GM12878 (cell line): ENCODE measurements around the gene HEBP2.

Source experiments
- ATF3 ChIP-seq: IDR thresholded peaks from 2 replicates; pipeline ENCODE4 v1.6.1; 2011; ENCODE audit warnings: low read depth, mild to moderate bottlenecking, low read length, moderate library complexity, borderline replicate concordance; ENCODE audit errors: extremely low read depth
- BHLHE40 ChIP-seq, 2 experiments: fragments of 450-650 bp in 1 of 2; IDR thresholded peaks; 2 replicates each; pipeline ENCODE4 v1.6.1; 2011 to 2017; ENCODE audit warnings: low read depth in 2 of 2, borderline replicate concordance in 1 of 2, improper control_type of control experiment in 1 of 2, low read length in 1 of 2, mild to moderate bottlenecking in 1 of 2
- CEBPB ChIP-seq, 2 experiments: fragments of 150-350 bp in 1 of 2; IDR thresholded peaks; 2 replicates each; pipeline ENCODE4 v1.6.1; 2012 to 2014; ENCODE audit warnings: low read depth in 2 of 2, low read length in 2 of 2, borderline replicate concordance in 1 of 2, inconsistent platforms in 1 of 2
- CHD2 ChIP-seq: IDR thresholded peaks from 2 replicates; pipeline ENCODE4 v1.6.1; 2011; ENCODE audit warnings: low read depth, low read length, improper control_type of control experiment, borderline replicate concordance
- FOS ChIP-seq: IDR thresholded peaks from 3 replicates; pipeline ENCODE4 v1.6.1; 2011; ENCODE audit warnings: borderline replicate concordance; ENCODE audit not compliant: insufficient read length; ENCODE audit errors: extremely low read depth
- POLR2AphosphoS5 ChIP-seq: IDR thresholded peaks from 2 replicates; pipeline ENCODE4 v1.6.1; 2011; ENCODE audit warnings: mild to moderate bottlenecking, low read length, inconsistent platforms
- RELA ChIP-seq: fragments of 450-650 bp; IDR thresholded peaks from 2 replicates; pipeline ENCODE4 v1.8.0; 2014; ENCODE audit warnings: borderline replicate concordance; ENCODE audit not compliant: partially characterized antibody
- USF2 ChIP-seq: IDR thresholded peaks from 2 replicates; pipeline ENCODE4 v1.6.1; 2011; ENCODE audit warnings: low read depth, low read length, improper control_type of control experiment, borderline replicate concordance
- ZNF24 ChIP-seq: fragments of 450-650 bp; IDR thresholded peaks from 2 replicates; pipeline ENCODE4 v1.6.1; 2017; ENCODE audit warnings: antibody characterized with exemption, mild to moderate bottlenecking
- TF ChIP-seq, protein P1 (sequence below), 3 experiments: IDR thresholded peaks in 2 of 3; conservative IDR thresholded peaks in 1 of 3; 2 replicates each; pipeline ENCODE4 v1.5.1; 2011; ENCODE audit warnings: low read depth in 3 of 3, low read length in 3 of 3, mild to moderate bottlenecking in 3 of 3, control low read depth in 2 of 3, moderate library complexity in 2 of 3, inconsistent platforms in 1 of 3, mixed read lengths in 1 of 3; ENCODE audit not compliant: control insufficient read depth in 2 of 3, insufficient read depth in 1 of 3; ENCODE audit errors: extremely low read depth in 1 of 3
- TF ChIP-seq, protein P2 (sequence below): IDR thresholded peaks from 2 replicates; pipeline ENCODE4 v1.6.1; 2012; ENCODE audit warnings: low read depth, low read length, improper control_type of control experiment

DNA sequence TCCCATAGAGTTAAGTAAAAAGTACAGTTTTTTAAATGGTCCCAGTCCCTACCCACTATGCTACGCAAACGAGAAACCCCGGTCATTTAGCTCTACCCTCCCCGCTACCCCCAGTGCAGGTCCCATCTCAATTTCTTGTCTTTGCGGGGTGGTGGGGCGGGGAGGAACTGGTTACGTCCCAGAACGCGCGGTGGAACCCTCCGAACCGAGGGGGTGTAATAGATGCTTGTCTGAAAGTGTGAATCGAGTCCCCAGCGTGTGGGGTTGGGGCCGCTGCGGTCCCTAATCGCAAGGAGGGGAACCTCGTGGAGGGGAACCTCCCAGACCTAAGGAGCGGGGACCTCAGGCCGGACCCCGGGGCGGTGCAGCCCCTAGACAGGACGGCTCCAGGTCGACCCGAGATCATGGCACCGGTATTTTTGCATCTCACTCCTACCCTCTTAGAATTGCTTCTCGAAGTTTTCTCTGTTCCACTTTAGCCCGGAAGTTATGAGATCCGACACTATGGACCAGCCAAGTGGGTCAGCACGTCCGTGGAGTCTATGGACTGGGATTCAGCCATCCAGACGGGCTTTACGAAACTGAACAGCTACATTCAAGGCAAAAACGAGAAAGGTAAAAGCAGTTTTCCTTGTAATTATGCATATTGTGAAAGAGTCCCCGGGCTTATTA lies 779 bp downstream of the HEBP2 start:
- TF ChIP-seq BHLHE40 (IDR thresholded peaks at IDR 0.05; ENCODE audit: borderline replicate concordance in 1 of 2, low read depth in 2 of 2, low read length in 1 of 2) (no peak), POLR2AphosphoS5 (no peak), ZNF24 (no peak), RELA (no peak), CEBPB (IDR thresholded peaks at IDR 0.05; ENCODE audit: borderline replicate concordance in 1 of 2, low read depth in 2 of 2, low read length in 2 of 2) (no peak), CHD2 (no peak), FOS (no peak), ATF3 (no peak), USF2 (no peak)
- TF ChIP-seq, protein P1, sequence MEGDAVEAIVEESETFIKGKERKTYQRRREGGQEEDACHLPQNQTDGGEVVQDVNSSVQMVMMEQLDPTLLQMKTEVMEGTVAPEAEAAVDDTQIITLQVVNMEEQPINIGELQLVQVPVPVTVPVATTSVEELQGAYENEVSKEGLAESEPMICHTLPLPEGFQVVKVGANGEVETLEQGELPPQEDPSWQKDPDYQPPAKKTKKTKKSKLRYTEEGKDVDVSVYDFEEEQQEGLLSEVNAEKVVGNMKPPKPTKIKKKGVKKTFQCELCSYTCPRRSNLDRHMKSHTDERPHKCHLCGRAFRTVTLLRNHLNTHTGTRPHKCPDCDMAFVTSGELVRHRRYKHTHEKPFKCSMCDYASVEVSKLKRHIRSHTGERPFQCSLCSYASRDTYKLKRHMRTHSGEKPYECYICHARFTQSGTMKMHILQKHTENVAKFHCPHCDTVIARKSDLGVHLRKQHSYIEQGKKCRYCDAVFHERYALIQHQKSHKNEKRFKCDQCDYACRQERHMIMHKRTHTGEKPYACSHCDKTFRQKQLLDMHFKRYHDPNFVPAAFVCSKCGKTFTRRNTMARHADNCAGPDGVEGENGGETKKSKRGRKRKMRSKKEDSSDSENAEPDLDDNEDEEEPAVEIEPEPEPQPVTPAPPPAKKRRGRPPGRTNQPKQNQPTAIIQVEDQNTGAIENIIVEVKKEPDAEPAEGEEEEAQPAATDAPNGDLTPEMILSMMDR (IDR thresholded peaks at IDR 0.05 in 2 of 3, conservative IDR thresholded peaks at IDR 0.05 in 1 of 3; ENCODE audit: control insufficient read depth in 2 of 3, extremely low read depth in 1 of 3, insufficient read depth in 1 of 3, low read depth in 3 of 3, low read length in 3 of 3): no peak
- TF ChIP-seq, protein P2, sequence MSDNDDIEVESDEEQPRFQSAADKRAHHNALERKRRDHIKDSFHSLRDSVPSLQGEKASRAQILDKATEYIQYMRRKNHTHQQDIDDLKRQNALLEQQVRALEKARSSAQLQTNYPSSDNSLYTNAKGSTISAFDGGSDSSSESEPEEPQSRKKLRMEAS: no peak
